GM19395 (cell line): ENCODE results near the gene TASL.
A peak's percentile ranks its signal among the peaks of the same experiment; 100 is the strongest.
"Not testable (repeated sequence)": the region's sequence is repeated elsewhere in the genome, so short reads cannot be mapped to it uniquely, and the experiment has no call there.

ENCODE experiments used
- ATAC-seq: cut with Tn5 transposase; IDR thresholded peaks from one replicate; pipeline ENCODE4 v1.9.1; 2021; ENCODE audit warnings: mild to moderate bottlenecking, moderate library complexity; ENCODE audit not compliant: unreplicated experiment

TASL gene, protein sequence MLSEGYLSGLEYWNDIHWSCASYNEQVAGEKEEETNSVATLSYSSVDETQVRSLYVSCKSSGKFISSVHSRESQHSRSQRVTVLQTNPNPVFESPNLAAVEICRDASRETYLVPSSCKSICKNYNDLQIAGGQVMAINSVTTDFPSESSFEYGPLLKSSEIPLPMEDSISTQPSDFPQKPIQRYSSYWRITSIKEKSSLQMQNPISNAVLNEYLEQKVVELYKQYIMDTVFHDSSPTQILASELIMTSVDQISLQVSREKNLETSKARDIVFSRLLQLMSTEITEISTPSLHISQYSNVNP

GRCh38 chrX:30577362-30577991 lies at the start of gene TASL:
TSS of gene TASL (minus strand) at chrX:30577766. CDS start at chrX:30560355, 17,411 bp downstream.
- peak; percentile 84 for ATAC-seq

DNA sequence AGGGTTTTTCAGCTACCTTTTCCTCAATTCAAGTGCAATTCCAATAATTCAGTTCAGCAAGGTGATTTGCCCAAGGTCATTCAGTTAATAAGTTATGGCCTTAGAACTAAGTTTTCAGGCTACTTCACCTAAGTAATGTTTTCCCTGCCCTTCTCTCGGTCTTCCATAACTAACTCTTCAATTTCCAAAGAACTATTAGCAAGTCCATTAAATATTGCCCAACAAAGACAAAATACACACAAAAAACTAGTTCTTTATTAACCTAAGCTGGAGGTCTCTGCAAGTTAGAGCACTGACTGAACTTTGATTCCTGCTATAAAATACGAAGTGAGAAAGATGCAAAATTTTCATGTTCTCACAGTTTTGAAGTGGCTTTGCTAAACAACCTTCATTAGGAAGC lies 48.8 kb upstream of the TASL start:
- ATAC-seq, result no peak

GRCh38 chrX:30622361-30622760 lies 44.8 kb upstream of the TASL start:
- ATAC-seq, result no peak

DNA sequence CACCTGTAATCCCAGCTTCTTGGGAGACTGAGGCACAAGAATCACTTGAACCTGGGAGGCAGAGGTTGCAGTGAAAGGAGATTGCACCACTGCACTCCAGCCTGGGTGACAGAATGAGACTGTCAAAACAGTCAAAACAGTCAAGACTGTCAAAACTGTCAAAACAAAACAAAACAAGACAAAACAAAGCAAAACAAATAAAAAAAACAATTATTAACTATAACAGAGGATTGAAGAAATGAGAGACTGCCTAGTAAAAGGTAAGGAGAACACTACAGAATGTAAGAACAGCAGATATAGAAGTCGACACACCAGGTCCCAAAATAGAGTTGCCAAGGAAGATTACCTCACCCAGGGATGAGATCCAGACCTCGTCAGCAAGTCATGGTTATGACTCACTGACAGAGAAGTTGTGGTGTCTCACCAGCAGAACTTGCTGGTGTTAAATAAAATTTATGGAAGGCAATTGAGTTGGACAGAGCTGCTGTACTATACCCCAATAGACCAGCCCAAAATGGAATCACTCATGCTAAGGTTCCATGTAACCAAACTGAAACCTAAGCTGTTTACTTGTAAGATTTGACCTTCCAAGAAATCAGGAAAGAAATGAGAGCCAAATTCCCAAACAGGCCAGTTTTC lies 43.5 kb upstream of the TASL start:
- no peak for ATAC-seq

DNA sequence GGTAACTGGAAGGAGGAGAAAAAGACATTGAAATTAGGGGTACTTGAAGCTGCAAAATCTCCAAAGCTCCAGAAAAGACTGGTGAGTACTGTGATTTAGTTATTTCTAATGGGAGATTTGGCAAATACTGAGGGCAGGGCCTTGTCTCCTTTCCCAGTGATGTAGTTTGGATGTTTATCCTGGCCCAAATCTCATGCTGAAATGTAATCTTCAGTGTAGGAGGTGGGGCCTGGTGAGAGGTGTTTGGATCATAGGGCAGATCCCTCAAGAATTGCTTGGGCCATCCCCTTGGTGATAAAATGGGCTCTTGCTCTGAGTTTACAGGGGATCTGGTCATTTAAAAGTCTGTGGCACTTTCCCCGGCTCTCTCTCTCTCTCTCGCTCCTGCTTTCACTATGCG lies 42.6 kb upstream of the TASL start:
- ATAC-seq, result no peak

- ATAC-seq, result no peak
Observed at GRCh38 chrX:30618160-30618765, 40.7 kb upstream of the TASL start.

- ATAC-seq, result no peak
Observed at GRCh38 chrX:30615229-30615628, 37.7 kb upstream of the TASL start.

GRCh38 chrX:30613721-30614120 lies 36.2 kb upstream of the TASL start:
- no peak for ATAC-seq

DNA sequence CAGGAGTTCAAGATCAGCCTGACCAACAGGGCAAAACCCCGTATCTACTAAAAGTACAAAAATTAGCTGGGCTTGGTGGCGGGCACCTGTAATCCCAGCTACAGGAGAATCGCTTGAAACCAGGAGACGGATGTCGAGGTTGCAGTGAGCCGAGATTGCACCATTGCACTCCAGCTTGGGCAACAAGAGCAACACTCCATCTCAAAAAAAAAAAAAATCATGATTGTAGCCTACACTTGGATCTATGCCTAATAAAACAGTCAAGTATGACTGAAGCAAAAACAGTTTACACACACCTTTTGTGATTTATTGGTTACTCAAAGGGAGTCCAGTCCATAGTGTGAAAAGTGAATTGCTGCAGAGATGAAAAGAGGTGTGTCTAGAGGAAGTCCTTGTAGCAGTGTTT lies 34.7 kb upstream of the TASL start:
- no peak for ATAC-seq

GRCh38 chrX:30610026-30610425 lies 32.5 kb upstream of the TASL start:
- no peak for ATAC-seq

DNA sequence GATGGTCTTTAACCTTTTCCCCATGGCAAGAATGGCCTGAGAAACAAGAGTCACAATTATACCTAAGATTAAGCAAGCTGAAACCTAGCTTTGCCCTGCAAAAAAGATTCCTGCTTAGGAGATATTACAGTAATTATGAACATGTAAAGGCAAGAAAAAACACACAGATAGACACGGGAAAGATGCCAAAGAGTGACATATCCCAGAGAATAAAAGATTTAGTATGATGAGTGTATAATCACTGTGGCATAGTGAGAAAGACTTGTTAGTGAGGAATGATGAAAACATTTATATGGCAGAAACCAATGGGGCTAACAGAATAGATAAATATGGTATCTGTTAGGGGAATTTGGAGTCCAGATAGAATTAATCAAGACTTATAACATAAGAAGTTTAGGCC lies 29.6 kb upstream of the TASL start:
- no peak for ATAC-seq

- not testable (repeated sequence) for ATAC-seq
Observed at GRCh38 chrX:30600269-30601176, 23.0 kb upstream of the TASL start.

GRCh38 chrX:30597216-30598012 lies 19.8 kb upstream of the TASL start:
- ATAC-seq, result peak; percentile 88

- peak; percentile 52 for ATAC-seq
Observed at GRCh38 chrX:30593440-30594200, 16.1 kb upstream of the TASL start.

DNA sequence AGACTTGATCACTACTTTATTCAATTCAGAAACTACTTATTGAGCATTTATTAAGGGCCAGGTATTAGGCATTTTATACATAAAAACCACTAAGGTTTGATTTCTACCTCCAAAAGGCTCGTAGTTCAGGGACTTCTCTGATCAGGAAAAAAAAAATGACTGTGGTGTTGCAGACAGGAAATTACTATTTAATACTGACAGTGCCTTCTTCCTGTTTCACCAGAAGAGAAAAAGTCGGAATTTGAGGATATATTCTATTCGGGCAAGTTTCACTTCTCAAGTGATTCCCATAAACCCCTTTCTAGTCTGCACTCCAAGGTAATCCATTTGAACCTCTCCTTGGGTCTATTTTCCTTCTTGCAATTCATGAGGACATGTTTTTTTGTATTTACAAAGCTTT lies 15.3 kb upstream of the TASL start:
- no peak for ATAC-seq

DNA sequence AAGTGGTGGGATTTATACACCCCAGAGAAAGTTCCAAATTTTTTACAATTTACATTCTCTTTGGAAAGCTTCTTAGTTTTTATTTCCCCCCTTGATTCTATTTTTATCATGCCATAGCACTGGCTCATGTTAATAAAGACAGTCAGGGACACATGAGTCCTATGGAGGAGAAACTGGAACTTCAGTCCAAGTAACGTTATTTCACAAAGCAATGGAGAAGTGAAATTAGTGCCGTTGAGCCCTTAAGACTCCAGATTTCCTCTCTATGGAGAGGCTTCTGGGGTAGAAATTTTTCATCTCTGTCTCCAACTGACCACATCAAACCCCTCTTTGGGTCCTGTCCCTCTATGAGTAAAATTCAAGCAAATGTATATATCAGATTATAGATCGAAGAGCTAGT lies 12.8 kb upstream of the TASL start:
- no peak for ATAC-seq

- peak; percentile 58 for ATAC-seq
Observed at GRCh38 chrX:30589146-30589888, 11.8 kb upstream of the TASL start.

- no peak for ATAC-seq
Observed at GRCh38 chrX:30586516-30586915, 8.9 kb upstream of the TASL start.

DNA sequence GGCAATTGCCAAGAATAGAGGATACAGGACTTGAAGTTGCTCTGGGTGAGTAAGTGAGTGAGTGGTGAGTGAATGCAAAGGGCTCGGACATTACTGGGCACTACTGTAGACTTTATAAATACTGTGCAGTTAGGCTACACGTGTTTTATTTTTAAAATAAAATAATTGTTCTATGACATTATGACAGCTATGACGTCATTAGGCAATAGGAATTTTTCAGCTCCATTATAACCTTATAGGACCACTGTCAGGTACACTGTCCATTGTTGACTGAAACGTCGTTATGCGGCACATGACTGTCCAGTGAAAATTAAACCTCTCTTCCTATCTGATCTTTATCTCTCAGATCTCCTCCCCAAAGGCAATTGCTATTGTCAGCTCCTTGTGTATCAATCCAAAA lies 5.1 kb upstream of the TASL start:
- ATAC-seq, result no peak
